Upper lobe of left lung (tissue), 4 donors: ENCODE data around the gene EXOC4.
"Not testable (repeated sequence)": the region's sequence is repeated elsewhere in the genome, so short reads cannot be mapped to it uniquely, and the experiment has no call there.

Source experiments
- POLR2A ChIP-seq, 4 donors: fragments of 450-650 bp; IDR thresholded peaks; one replicate each; pipeline ENCODE4 v1.5.1; 2016 to 2017; ENCODE audit warnings: antibody characterized with exemption in 4 of 4, mild to moderate bottlenecking in 2 of 4
- TF ChIP-seq, protein P1 (sequence below), 6 experiments: fragments of 450-650 bp in 4 of 6; fragments of 200-600 bp in 2 of 6; sonication (generic) in 2 of 6; IDR thresholded peaks; one replicate each; pipeline ENCODE4 v1.5.1; 2016 to 2019; ENCODE audit warnings: antibody characterized with exemption in 6 of 6

DNA sequence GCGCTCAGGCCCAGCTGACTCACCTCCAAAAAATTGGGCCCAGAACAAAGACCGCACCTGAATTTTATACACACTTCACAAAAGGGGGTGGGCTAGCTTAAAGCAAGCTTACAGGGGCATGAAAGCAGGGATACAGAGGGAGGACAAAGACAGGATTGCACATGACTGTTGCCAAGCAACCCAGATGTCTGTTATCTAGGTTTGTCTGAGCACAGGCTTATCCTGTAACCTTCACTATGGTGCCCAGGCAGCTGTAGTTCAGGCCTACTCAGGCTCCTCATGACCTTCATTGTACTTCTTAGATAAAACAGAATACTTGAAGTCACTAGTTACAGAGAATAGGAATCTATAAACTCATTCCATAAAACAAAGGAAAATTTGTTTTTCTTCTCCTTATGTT, 824.7 kb downstream of the EXOC4 start:
- TF ChIP-seq, protein P1, sequence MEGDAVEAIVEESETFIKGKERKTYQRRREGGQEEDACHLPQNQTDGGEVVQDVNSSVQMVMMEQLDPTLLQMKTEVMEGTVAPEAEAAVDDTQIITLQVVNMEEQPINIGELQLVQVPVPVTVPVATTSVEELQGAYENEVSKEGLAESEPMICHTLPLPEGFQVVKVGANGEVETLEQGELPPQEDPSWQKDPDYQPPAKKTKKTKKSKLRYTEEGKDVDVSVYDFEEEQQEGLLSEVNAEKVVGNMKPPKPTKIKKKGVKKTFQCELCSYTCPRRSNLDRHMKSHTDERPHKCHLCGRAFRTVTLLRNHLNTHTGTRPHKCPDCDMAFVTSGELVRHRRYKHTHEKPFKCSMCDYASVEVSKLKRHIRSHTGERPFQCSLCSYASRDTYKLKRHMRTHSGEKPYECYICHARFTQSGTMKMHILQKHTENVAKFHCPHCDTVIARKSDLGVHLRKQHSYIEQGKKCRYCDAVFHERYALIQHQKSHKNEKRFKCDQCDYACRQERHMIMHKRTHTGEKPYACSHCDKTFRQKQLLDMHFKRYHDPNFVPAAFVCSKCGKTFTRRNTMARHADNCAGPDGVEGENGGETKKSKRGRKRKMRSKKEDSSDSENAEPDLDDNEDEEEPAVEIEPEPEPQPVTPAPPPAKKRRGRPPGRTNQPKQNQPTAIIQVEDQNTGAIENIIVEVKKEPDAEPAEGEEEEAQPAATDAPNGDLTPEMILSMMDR (IDR thresholded peaks at IDR 0.05) = not testable (repeated sequence)
- TF ChIP-seq POLR2A (IDR thresholded peaks at IDR 0.05) = not testable (repeated sequence)
